SK-N-SH (cell line): ENCODE measurements around the gene GRK5.

Experiments used
- NFIC ChIP-seq: IDR thresholded peaks from 2 replicates; pipeline ENCODE4 v1.4.0; 2012; ENCODE audit warnings: borderline replicate concordance
- RAD21 ChIP-seq: IDR thresholded peaks from 2 replicates; pipeline ENCODE4 v1.6.1; 2012; ENCODE audit warnings: mild to moderate bottlenecking, low read length
- TF ChIP-seq, protein P1 (sequence below): fragments of 200-600 bp; sonication (generic); IDR thresholded peaks from 2 replicates; pipeline ENCODE4 v1.6.1; 2017; ENCODE audit warnings: antibody characterized with exemption, mild to moderate bottlenecking, moderate library complexity

DNA sequence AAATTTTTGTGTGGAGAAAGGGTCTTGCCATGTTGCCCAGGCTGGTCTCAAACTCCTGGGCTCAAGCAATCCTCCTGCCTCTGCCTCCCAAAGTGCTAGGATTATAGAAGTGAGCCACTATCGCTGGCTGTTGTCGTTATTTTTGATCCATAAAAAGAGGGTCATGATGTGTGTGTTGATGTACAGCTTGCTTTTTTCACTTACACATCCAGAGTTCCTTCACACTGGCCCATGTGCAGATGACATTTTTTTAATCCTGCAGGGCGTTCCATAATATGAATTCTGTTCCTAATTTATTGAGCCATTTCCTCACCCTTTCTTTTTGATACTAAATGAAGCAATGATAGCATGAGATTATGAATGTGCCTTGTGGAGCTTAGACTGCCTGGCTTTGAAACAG is 40.8 kb downstream of the GRK5 start:
- TF ChIP-seq, protein P1, sequence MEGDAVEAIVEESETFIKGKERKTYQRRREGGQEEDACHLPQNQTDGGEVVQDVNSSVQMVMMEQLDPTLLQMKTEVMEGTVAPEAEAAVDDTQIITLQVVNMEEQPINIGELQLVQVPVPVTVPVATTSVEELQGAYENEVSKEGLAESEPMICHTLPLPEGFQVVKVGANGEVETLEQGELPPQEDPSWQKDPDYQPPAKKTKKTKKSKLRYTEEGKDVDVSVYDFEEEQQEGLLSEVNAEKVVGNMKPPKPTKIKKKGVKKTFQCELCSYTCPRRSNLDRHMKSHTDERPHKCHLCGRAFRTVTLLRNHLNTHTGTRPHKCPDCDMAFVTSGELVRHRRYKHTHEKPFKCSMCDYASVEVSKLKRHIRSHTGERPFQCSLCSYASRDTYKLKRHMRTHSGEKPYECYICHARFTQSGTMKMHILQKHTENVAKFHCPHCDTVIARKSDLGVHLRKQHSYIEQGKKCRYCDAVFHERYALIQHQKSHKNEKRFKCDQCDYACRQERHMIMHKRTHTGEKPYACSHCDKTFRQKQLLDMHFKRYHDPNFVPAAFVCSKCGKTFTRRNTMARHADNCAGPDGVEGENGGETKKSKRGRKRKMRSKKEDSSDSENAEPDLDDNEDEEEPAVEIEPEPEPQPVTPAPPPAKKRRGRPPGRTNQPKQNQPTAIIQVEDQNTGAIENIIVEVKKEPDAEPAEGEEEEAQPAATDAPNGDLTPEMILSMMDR: no peak
- TF ChIP-seq RAD21 (no peak), NFIC (no peak)
